ENCODE measurements around the gene LZTFL1.

Gene LZTFL1

DNA sequence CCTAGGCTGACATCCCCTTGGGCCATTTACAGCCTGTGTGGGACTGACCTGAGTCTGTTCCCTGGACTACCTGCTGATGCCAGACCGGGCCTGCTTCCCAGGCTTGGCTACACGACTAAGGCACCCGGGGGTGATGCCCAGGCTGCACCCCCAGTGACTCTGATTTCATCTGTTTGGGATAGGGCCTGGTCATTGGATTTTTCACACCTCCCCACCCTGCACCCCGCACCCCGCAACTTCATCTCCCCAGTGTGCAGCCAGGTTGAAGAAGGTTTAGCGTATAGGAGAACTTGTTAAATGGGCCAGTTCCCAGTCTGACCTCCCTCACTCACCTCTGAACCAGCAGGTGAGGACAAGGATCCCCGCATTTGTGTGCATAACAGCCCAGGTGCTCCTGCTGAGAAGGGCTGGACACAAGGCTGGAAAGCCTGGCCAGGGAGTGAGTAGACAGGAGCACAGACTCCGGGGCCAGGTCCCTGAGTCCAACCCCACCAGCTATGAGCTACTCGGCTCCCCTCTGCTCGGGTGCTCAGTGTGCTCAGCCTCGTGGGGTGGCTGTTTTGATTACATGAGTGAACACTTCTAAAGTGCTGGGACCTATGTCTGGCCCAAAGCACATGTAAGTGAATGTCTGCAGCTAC, 64.1 kb downstream of the LZTFL1 start:
- peaks cover 9% of the 10 kb centered on the region for H3K4me1 ChIP-seq (ENCODE audit: control insufficient read depth, insufficient read depth, low read length)
- H3K27me3 ChIP-seq (ENCODE audit: control insufficient read depth, insufficient read depth, low read length), result no peaks in the 10 kb centered on the region
- no peaks in the 10 kb centered on the region for H3K36me3 ChIP-seq (ENCODE audit: control insufficient read depth, insufficient read depth, low read length)
- no peak overlapping the region for H3K9ac ChIP-seq (ENCODE audit: low read length)
- H3K9me3 ChIP-seq (ENCODE audit: control insufficient read depth, low read length), result no peaks in the 10 kb centered on the region
- H3K4me3 ChIP-seq (ENCODE audit: low read length), result no peak overlapping the region

DNA sequence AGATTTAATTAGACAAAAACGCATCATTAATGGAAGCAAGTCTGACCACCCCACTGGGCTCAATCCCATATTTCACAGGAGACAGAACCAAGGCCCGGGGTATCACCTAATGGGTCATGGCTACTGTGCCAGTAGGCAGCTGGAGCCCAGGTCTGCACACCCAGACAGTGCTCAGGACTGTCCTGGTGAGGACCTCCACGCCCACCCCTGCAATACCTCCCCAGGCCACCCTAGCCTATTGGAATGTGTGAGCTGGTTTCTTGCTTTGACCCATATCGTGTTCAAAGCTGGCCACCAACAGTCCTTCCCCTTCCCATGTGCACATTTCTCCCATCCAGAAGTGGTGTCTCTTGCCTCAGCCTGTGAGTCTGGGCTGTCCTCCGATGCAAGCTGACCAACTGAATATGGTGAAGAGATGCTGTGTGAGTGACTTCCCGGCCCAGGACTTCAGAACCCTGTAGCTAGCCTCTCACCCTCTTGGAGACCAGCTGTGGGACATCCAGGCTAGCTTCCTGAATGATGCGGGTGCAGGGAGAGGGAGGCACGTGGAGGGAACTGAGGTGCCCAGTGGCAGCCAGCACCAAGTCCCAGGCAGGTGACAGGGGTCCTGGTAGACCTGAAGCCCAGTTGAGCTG, 64.7 kb downstream of the LZTFL1 start:
- Histone ChIP-seq H3K9me3 (ENCODE audit: control insufficient read depth, low read length) (no peaks in the 10 kb centered on the region), H3K4me3 (ENCODE audit: low read length) (no peak overlapping the region), H3K9ac (ENCODE audit: low read length) (no peak overlapping the region), H3K4me1 (ENCODE audit: control insufficient read depth, insufficient read depth, low read length) (peaks cover 9% of the 10 kb centered on the region), H3K27me3 (ENCODE audit: control insufficient read depth, insufficient read depth, low read length) (no peaks in the 10 kb centered on the region), H3K36me3 (ENCODE audit: control insufficient read depth, insufficient read depth, low read length) (no peaks in the 10 kb centered on the region)

GRCh38 chr3:45776611-45777010, 65.3 kb downstream of the LZTFL1 start:
- Histone ChIP-seq H3K9ac (ENCODE audit: low read length) (no peak overlapping the region), H3K36me3 (ENCODE audit: control insufficient read depth, insufficient read depth, low read length) (no peaks in the 10 kb centered on the region), H3K4me3 (ENCODE audit: low read length) (no peak overlapping the region), H3K9me3 (ENCODE audit: control insufficient read depth, low read length) (no peaks in the 10 kb centered on the region), H3K27me3 (ENCODE audit: control insufficient read depth, insufficient read depth, low read length) (no peaks in the 10 kb centered on the region), H3K4me1 (ENCODE audit: control insufficient read depth, insufficient read depth, low read length) (peaks cover 9% of the 10 kb centered on the region)

GRCh38 chr3:45776301-45776595, 65.7 kb downstream of the LZTFL1 start:
- Histone ChIP-seq H3K36me3 (ENCODE audit: control insufficient read depth, insufficient read depth, low read length) (no peaks in the 10 kb centered on the region), H3K27me3 (ENCODE audit: control insufficient read depth, insufficient read depth, low read length) (no peaks in the 10 kb centered on the region), H3K4me1 (ENCODE audit: control insufficient read depth, insufficient read depth, low read length) (peaks cover 9% of the 10 kb centered on the region), H3K9me3 (ENCODE audit: control insufficient read depth, low read length) (no peaks in the 10 kb centered on the region), H3K9ac (ENCODE audit: low read length) (no peak overlapping the region), H3K4me3 (ENCODE audit: low read length) (no peak overlapping the region)

DNA sequence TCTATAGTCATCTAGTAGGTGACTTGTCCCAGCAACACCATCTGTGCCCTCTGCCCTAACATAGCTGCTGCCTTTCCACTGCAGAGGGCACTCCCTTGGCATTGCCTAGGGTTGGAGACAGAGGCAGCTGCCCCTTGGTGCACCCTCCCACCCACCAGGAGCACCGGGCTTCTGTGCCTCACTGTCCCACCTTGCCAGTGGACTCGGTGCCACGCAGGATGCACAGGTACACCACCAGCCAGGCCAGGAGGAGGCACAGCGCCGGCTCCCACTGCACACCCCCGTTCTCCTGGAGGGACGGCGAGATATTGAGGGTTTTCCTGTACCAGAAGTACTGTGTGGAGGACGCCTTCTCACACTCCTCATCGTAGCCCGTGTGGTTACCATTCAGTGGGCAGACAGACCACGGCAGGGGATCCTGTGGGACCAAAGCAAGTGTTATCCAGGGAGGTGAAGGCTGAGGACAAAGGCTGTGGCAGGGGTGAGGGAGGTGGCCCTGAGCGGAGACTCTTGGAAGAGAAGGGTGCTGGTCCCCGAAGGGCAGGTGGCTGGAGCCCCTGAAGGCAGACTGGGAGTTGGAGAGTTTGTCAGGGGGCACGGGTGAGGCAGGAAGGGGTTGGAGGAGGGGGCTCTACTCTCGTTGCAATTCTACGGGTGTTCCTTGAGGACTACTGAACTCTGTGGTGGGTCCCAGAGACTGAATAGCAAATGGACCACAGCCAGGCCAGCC, 66.2 kb downstream of the LZTFL1 start:
- no peaks in the 10 kb centered on the region for H3K36me3 ChIP-seq (ENCODE audit: control insufficient read depth, insufficient read depth, low read length)

DNA sequence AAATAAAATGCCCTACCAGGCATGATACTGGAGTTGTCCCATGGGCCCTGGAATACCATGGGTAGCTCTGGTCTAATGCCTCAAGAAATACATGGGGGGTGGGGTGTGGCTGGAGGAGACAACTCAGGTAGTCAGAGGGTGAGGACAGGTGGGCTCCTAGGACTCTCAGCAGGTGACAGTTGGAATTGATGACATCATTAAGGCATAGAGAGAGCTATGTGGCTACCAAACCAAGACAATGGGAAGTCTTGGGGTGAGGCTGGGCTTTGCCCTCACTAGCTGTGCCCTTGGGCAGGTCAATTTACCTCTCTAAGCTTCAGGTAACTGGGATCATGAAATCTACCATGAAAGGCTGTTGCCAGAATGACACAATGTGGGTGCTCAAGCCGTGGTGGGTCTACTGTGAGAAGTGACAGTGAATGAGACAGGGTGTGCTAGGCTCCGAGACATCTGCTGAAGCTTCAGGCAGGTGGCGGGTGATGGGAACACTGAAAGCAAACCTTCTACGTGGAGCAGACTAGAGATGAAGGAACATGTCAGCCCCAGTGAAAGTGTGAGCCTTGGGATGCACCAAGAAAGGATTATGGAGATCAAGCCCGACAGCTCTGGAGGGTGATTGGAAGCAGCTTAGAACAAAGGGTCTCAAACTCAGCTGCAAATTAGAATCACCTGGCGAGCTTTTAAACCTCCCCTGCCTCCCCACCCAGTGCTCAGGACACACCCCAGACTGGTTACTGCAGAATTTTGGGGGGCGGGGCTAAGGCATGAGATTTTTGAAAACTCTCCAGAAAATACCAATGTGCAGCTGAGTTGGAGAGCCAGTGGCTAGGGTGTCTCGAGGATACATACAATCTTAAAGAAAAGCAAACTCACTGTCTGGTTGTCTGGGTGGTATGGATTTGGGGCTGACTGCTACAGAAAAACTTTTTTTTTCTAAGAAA, 67.1 kb downstream of the LZTFL1 start:
- no peaks in the 10 kb centered on the region for H3K9me3 ChIP-seq (ENCODE audit: control insufficient read depth, low read length)
- no peak overlapping the region for H3K4me3 ChIP-seq (ENCODE audit: low read length)
- H3K27me3 ChIP-seq (ENCODE audit: control insufficient read depth, insufficient read depth, low read length), result no peaks in the 10 kb centered on the region
- H3K36me3 ChIP-seq (ENCODE audit: control insufficient read depth, insufficient read depth, low read length), result no peaks in the 10 kb centered on the region
- H3K9ac ChIP-seq (ENCODE audit: low read length), result no peak overlapping the region
- peaks cover 9% of the 10 kb centered on the region for H3K4me1 ChIP-seq (ENCODE audit: control insufficient read depth, insufficient read depth, low read length)

More for the DNA sequence above, 66.2 kb downstream of the LZTFL1 start:
- H3K4me3 ChIP-seq (ENCODE audit: low read length), result no peak overlapping the region
- no peak overlapping the region for H3K9ac ChIP-seq (ENCODE audit: low read length)
- H3K27me3 ChIP-seq (ENCODE audit: control insufficient read depth, insufficient read depth, low read length), result no peaks in the 10 kb centered on the region
- H3K4me1 ChIP-seq (ENCODE audit: control insufficient read depth, insufficient read depth, low read length), result peaks cover 9% of the 10 kb centered on the region
- H3K9me3 ChIP-seq (ENCODE audit: control insufficient read depth, low read length), result no peaks in the 10 kb centered on the region

- H3K9ac ChIP-seq (ENCODE audit: low read length), result no peak overlapping the region
- no peaks in the 10 kb centered on the region for H3K27me3 ChIP-seq (ENCODE audit: control insufficient read depth, insufficient read depth, low read length)
- no peak overlapping the region for H3K4me3 ChIP-seq (ENCODE audit: low read length)
- H3K36me3 ChIP-seq (ENCODE audit: control insufficient read depth, insufficient read depth, low read length), result no peaks in the 10 kb centered on the region
- H3K4me1 ChIP-seq (ENCODE audit: control insufficient read depth, insufficient read depth, low read length), result peaks cover 9% of the 10 kb centered on the region
- H3K9me3 ChIP-seq (ENCODE audit: control insufficient read depth, low read length), result no peaks in the 10 kb centered on the region
These were observed 68.0 kb downstream of the LZTFL1 start for GRCh38 chr3:45773714-45774449.
